Kidney (tissue), 14 donors: ENCODE results near the gene CSF3. TPM values are rescaled to one million over a fixed set of nuclear protein-coding genes. Genes with fewer than 3 reads are reported as not detected.

Source experiments
- DNase-seq, 5 donors: peaks; one replicate each; pipeline ENCODE4 v3.0.0-alpha.2; 2013 to 2020
- FAIRE-seq: peaks from 2 replicates; lab custom pipeline; 2012; peaks lifted over from hg19 to GRCh38; lab: Jason Lieb, UNC
- H3K27ac ChIP-seq, 2 donors: one replicate each; pipeline ENCODE4 v1.7.0; 2013; ENCODE audit warnings: low read depth in 2 of 2, low read length in 2 of 2, inconsistent platforms in 1 of 2
- H3K27me3 ChIP-seq: one replicate; pipeline ENCODE4 v1.7.1; 2013; ENCODE audit warnings: low read length, inconsistent platforms; ENCODE audit not compliant: control insufficient read depth, insufficient read depth
- H3K36me3 ChIP-seq, 3 donors: one replicate each; pipeline versions ENCODE4 v1.7.0 to v1.7.1; 2013; ENCODE audit warnings: low read length in 3 of 3, control low read depth in 1 of 3, inconsistent platforms in 1 of 3; ENCODE audit not compliant: insufficient read depth in 3 of 3, control insufficient read depth in 2 of 3
- H3K4me1 ChIP-seq, 3 donors: one replicate each; pipeline versions ENCODE4 v1.7.0 to v1.7.1; 2013; ENCODE audit warnings: low read length in 3 of 3, inconsistent platforms in 1 of 3, low read depth in 1 of 3; ENCODE audit not compliant: control insufficient read depth in 2 of 3, insufficient read depth in 2 of 3
- H3K4me3 ChIP-seq, 3 donors: one replicate each; pipeline versions ENCODE4 v1.7.0 to v1.8.1; 2013; ENCODE audit warnings: low read length in 3 of 3, control low read depth in 1 of 3, inconsistent platforms in 1 of 3
- H3K9ac ChIP-seq, 3 donors: one replicate each; pipeline versions ENCODE4 v1.7.0 to v1.7.1; 2013; ENCODE audit warnings: low read length in 3 of 3, control low read depth in 1 of 3, inconsistent platforms in 1 of 3
- H3K9me3 ChIP-seq, 3 donors: one replicate each; pipeline versions ENCODE4 v1.7.0 to v1.7.1; 2013; ENCODE audit warnings: low read length in 3 of 3, control low read depth in 1 of 3, inconsistent platforms in 1 of 3; ENCODE audit not compliant: control insufficient read depth in 2 of 3, insufficient read depth in 1 of 3
- CTCF ChIP-seq: IDR thresholded peaks from 3 replicates; pipeline ENCODE4 v1.5.1; 2012; ENCODE audit warnings: mild to moderate bottlenecking, moderate library complexity, borderline replicate concordance; ENCODE audit not compliant: insufficient read depth; ENCODE audit errors: extremely low read depth
- intact Hi-C: fragments of 100-400 bp; cut with DNase I; formaldehyde crosslinking; loops from one replicate; pipeline ENCODE4 v1.11.1; 2022
- polyA plus RNA-seq: library from polyadenylated mRNA; stranded (reverse); fragments of 350-450 nt; fragmentation: Illumina TruSeq; extraction: RNeasy Lipid Tissue Mini Kit (QIAGEN cat#74804); gene quantifications from one replicate; pipeline ENCODE4 v1.2.3, GENCODE V29; 2014; ENCODE audit warnings: low read depth, low replicate concordance; ENCODE audit not compliant: insufficient read depth
- total RNA-seq: library from RNA; stranded (reverse); fragmentation: NEBNext Ultra II Directional; extraction: Animal tissue kit (Norgen Biotek cat#: 25700); gene quantifications from one replicate; pipeline ENCODE4 v1.2.1, GENCODE V29; 2021
- donor health status: control.
- donor health status: control.
- donor health status: control.
- donor health status: control.
- donor health status: control.
- donor health status: DM: yes; HTN: yes; CAD: no.
- donor health status: Normal renal cell carcinoma (clear cell type).

Gene CSF3
- total and polyA plus RNA-seq, 2 donors from 2014 or later: not detected

DNA sequence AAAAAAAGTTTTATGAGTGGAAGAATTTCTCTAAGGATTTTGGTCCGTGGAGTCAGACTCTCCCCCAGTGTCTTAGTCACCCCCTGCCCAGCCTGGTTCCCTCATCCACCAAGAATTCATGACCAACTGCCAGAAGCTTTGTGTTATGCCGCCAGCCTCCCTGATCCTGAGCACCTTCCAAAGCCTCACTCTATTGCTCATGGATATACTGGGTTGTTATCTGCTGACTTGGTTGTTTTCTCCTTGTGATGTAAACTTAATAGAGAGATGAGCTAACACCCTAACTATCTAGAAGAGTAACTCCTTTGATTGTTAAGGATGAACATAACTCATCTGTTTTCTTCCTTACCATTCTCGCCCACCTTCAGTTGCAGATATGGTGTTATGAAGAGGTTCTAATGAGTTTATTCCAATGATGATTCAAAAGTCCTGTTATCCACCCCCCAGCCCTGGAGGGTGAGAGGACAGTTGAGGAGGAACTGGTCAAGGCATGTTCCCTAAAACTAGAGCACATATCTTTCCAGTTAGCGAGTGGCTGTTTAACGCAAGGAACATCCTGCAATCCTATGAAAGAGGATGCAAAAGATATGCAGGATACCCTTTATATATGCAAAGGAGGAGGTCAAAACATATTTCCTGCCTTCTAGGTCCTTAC lies 36.1 kb upstream of the CSF3 start:
- FAIRE-seq: no peak
- Histone ChIP-seq H3K27ac (no peak overlapping the region), H3K36me3 (peaks cover 0 to under 1% (median 0%) of the 10 kb centered on the region in 3 donors), H3K9ac (no peak overlapping the region), H3K4me1 (peaks cover 0 to 12% (median 3%) of the 10 kb centered on the region in 3 donors), H3K9me3 (no peaks in the 10 kb centered on the region), H3K4me3 (no peak overlapping the region), H3K27me3 (no peaks in the 10 kb centered on the region)
- no peak for TF ChIP-seq CTCF
- intact Hi-C loops: no loop called here
- DNase-seq: no peak

GRCh38 chr17:39979893-39980350 lies 35.3 kb upstream of the CSF3 start:
- intact Hi-C loops: no loop called here
- peak overlapping the region; percentile 47 to 86 for H3K27ac ChIP-seq
- no peak for FAIRE-seq

GRCh38 chr17:39980351-39981206 lies 34.7 kb upstream of the CSF3 start, which contains the start of gene PSMD3:
PSMD3 (plus strand) TSS chr17:39980807; CDS start chr17:39980971, 164 bp downstream.
- H3K4me1 ChIP-seq: peaks cover 0 to 12% (median 3%) of the 10 kb centered on the region in 3 donors
- peaks cover 7 to 15% (median 14%) of the 10 kb centered on the region in 3 donors for H3K36me3 ChIP-seq
- peak within 1 kb of the TSS; percentile 83 to 86 for H3K27ac ChIP-seq
- TF ChIP-seq CTCF: peak; percentile 82
- intact Hi-C loops: no loop called here
- H3K27me3 ChIP-seq: no peaks in the 10 kb centered on the region
- DNase-seq (peak; percentile 99 to 100 (median 100)), FAIRE-seq (peak; percentile 98)
- peak within 1 kb of the TSS; percentile 82 to 94 (median 94) for H3K4me3 ChIP-seq
- H3K9me3 ChIP-seq: no peaks in the 10 kb centered on the region
- H3K9ac ChIP-seq: peak within 1 kb of the TSS; percentile 75 to 97 (median 97)

More at GRCh38 chr17:39979893-39980350, 35.3 kb upstream of the CSF3 start:
- no peaks in the 10 kb centered on the region for H3K9me3 ChIP-seq
- H3K36me3 ChIP-seq: peaks cover 3 to 8% (median 7%) of the 10 kb centered on the region in 3 donors
- no peaks in the 10 kb centered on the region for H3K27me3 ChIP-seq
- peaks cover 0 to 12% (median 3%) of the 10 kb centered on the region in 3 donors for H3K4me1 ChIP-seq
- peak in 1 of 5 donors; percentile 68 for DNase-seq
- peak overlapping the region; percentile 82 to 94 (median 84) for H3K4me3 ChIP-seq
- TF ChIP-seq CTCF: no peak
- H3K9ac ChIP-seq: peak overlapping the region; percentile 75 to 97 (median 81)
